Activated CD8-positive, alpha-beta T cell treated with anti-CD3 and anti-CD28 coated beads, Interleukin-2, amount 10 ng/mL, durations not matched to agents 7 days and 5 days (primary cell): ENCODE data around the gene OR6B3. TPM values are rescaled to one million over a fixed set of nuclear protein-coding genes. Genes with fewer than 3 reads are reported as not detected.

Experiments used
- ATAC-seq: fragments of 150-1000 bp; cut with Tn5 transposase; one replicate; pipeline ENCODE4 v1.10.0; 2021; ENCODE audit warnings: moderate library complexity
- CTCF ChIA-PET: fragments of 350-600 bp; sonication (Branson Sonifier 250); formaldehyde crosslinking; loops from one replicate; lab custom pipeline; 2021; ENCODE audit warnings: antibody characterized with exemption; lab: Charles Lee
- POLR2A ChIA-PET: fragments of 350-600 bp; sonication (Branson Sonifier 250); formaldehyde crosslinking; loops from one replicate; lab custom pipeline; 2021; ENCODE audit warnings: antibody characterized with exemption; lab: Charles Lee
- DNase-seq: peaks from one replicate; pipeline ENCODE4 v3.0.0-alpha.2; 2020
- H3K27ac Mint-ChIP-seq: one replicate; pipeline ENCODE4 v1.8.0; 2021; ENCODE audit warnings: mild to moderate bottlenecking, mixed read lengths
- H3K27me3 Mint-ChIP-seq: one replicate; pipeline ENCODE4 v1.8.0; 2021; ENCODE audit warnings: low read depth, mixed read lengths
- H3K36me3 Mint-ChIP-seq: one replicate; pipeline ENCODE4 v1.8.0; 2021; ENCODE audit warnings: low read depth, mixed read lengths
- H3K4me1 Mint-ChIP-seq: one replicate; pipeline ENCODE4 v1.8.0; 2021; ENCODE audit warnings: low read depth, mixed read lengths
- H3K4me3 Mint-ChIP-seq: one replicate; pipeline ENCODE4 v1.8.0; 2021; ENCODE audit warnings: mild to moderate bottlenecking, mixed read lengths
- H3K9me3 Mint-ChIP-seq: one replicate; pipeline ENCODE4 v1.8.0; 2022; ENCODE audit warnings: mixed read lengths; ENCODE audit not compliant: insufficient read depth
- total RNA-seq, 2 experiments: library from RNA; stranded (reverse); gene quantifications; one replicate each; pipeline ENCODE4 v1.2.3, GENCODE V29; 2021

Gene OR6B3
- total RNA-seq, result not detected

- Mint-ChIP-seq H3K27me3 (peaks cover 31% of the 10 kb centered on the region), H3K36me3 (no peaks in the 10 kb centered on the region), H3K27ac (no peak within 1 kb of the TSS), H3K9me3 (no peaks in the 10 kb centered on the region), H3K4me3 (no peak within 1 kb of the TSS), H3K4me1 (no peaks in the 10 kb centered on the region)
- ChIA-PET POLR2A (no interaction called here), CTCF (no interaction called here)
- ATAC-seq, result no peak
- DNase-seq, result no peak
Observed at GRCh38 chr2:240053173-240054155, at the start of gene OR6B3. Gene OR6B3, minus strand, starts transcription at chr2:240053521.

- CTCF ChIA-PET, result interaction anchor here (1.4 kb wide), 1 partner anchor 37 kb away, joined by 4 read pairs; no protein-coding TSS in a partner anchor
- POLR2A ChIA-PET, result no interaction called here
- Mint-ChIP-seq H3K4me3 (no peak overlapping the region), H3K9me3 (peaks cover 4% of the 10 kb centered on the region), H3K27ac (no peak overlapping the region), H3K4me1 (no peaks in the 10 kb centered on the region), H3K36me3 (no peaks in the 10 kb centered on the region), H3K27me3 (peaks cover 70% of the 10 kb centered on the region)
- DNase-seq (no peak), ATAC-seq (no peak)
Observed at GRCh38 chr2:240098349-240098748, 45.0 kb upstream of the OR6B3 start.

DNA sequence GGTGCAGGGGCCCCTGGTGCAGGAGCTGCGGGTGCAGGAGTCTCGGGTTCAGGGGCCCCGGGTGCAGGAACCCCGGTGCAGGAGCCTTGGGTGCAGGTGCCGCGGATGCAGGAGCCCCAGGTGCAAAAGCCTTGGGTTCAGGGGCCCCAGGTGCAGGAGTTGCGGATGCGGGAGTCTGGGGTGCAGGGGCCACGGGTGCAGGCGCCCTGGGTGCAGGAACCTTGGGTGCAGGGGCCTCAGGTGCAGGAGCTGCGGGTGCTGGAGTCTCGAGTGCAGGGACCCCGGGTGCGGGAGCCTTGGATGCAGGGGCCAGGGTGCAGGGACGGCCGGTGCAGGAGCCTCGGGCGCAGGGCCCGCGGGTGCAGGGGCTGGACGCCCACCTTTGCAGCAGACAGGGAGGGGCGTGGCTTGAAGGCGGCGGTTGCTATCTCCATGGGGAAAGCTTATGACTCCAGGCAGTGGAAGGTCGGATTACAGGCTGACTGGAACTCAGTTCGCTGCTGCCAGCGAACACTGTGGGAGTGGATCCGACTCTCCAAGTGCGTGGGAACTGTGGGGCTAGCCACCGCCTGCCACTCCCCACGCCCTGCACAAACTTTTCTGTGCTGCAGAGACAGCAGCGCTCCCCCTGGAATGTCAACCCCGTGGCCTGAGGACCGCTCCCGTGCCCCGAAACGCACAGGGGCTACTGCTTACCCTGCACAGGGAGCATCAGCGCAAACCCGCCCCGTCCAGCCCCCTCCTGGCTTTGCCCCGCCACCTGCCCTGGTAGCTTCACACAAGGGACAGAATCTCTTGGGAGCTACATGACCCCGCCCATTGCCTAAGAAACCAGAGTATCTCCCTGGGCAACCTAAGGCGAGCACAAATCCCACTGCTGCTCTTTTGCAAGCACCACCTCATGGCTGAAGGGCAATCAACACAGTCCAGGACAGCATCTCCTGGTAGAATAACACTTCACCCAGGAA lies 42.5 kb upstream of the OR6B3 start:
- ChIA-PET POLR2A (no interaction called here), CTCF (no interaction called here)
- no peaks in the 10 kb centered on the region for H3K4me1 Mint-ChIP-seq
- H3K27me3 Mint-ChIP-seq, result peaks cover 72% of the 10 kb centered on the region
- no peak overlapping the region for H3K4me3 Mint-ChIP-seq
- no peak for ATAC-seq
- no peak for DNase-seq
- no peak overlapping the region for H3K27ac Mint-ChIP-seq
- peaks cover 4% of the 10 kb centered on the region for H3K9me3 Mint-ChIP-seq
- H3K36me3 Mint-ChIP-seq, result no peaks in the 10 kb centered on the region

- no peak for DNase-seq
- peaks cover 17% of the 10 kb centered on the region for H3K9me3 Mint-ChIP-seq
- H3K4me3 Mint-ChIP-seq, result no peak overlapping the region
- ChIA-PET POLR2A (no interaction called here), CTCF (no interaction called here)
- no peaks in the 10 kb centered on the region for H3K4me1 Mint-ChIP-seq
- no peak for ATAC-seq
- no peak overlapping the region for H3K27ac Mint-ChIP-seq
- no peaks in the 10 kb centered on the region for H3K36me3 Mint-ChIP-seq
- peaks cover 34% of the 10 kb centered on the region for H3K27me3 Mint-ChIP-seq
Observed at GRCh38 chr2:240089306-240089705, 36.0 kb upstream of the OR6B3 start.

GRCh38 chr2:240086563-240086962 lies 33.2 kb upstream of the OR6B3 start:
- ChIA-PET POLR2A (no interaction called here), CTCF (no interaction called here)
- H3K4me3 Mint-ChIP-seq, result no peak overlapping the region
- H3K4me1 Mint-ChIP-seq, result no peaks in the 10 kb centered on the region
- DNase-seq (no peak), ATAC-seq (no peak)
- H3K27me3 Mint-ChIP-seq, result peaks cover 22% of the 10 kb centered on the region
- no peaks in the 10 kb centered on the region for H3K36me3 Mint-ChIP-seq
- no peak overlapping the region for H3K27ac Mint-ChIP-seq
- H3K9me3 Mint-ChIP-seq, result peaks cover 17% of the 10 kb centered on the region

DNA sequence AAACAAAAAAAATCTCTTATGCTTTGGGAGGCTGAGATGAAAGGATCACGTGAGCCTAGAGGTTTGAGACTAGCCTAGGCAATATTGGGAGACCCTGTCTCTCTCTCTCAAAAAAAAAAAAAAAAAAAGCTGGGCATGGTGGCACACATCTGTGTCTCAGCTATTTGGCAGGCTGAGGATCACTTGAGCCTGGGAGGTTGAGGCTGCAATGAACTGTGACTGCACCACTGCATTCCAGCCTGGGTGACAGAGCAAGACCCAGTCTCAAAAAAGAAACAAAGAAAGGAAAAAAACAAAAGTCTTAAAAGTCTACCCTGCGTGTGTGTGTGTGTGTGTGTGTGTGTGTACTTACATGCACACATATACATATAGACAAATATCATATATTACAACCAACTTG lies 25.3 kb upstream of the OR6B3 start:
- DNase-seq, result no peak
- H3K27ac Mint-ChIP-seq, result no peak overlapping the region
- H3K4me3 Mint-ChIP-seq, result no peak overlapping the region
- POLR2A ChIA-PET, result no interaction called here
- ATAC-seq, result no peak
- CTCF ChIA-PET, result no interaction called here
- peaks cover 31% of the 10 kb centered on the region for H3K9me3 Mint-ChIP-seq
- peaks cover 11% of the 10 kb centered on the region for H3K27me3 Mint-ChIP-seq
- H3K36me3 Mint-ChIP-seq, result no peaks in the 10 kb centered on the region
- no peaks in the 10 kb centered on the region for H3K4me1 Mint-ChIP-seq

DNA sequence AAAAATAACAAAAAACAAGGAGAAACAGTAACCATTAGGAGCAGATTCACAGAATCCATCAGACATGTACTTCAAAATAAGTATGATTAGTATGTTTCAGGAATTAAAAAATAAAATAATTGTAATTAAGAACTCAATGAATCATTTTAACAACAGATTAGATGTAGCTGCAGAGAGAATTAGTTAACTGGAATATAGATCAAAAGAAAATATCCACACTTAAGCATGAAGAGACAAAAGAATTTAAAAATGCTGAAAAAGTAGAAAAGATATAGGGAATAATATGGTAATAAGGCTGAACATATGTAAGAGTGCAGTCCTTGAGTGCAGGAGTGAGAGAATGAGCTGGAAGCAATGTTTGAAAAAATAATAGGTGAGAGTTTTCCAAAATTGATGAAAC lies 24.1 kb upstream of the OR6B3 start:
- CTCF ChIA-PET, result no interaction called here
- Mint-ChIP-seq H3K4me3 (no peak overlapping the region), H3K36me3 (no peaks in the 10 kb centered on the region), H3K27me3 (peaks cover 6% of the 10 kb centered on the region), H3K9me3 (peaks cover 31% of the 10 kb centered on the region), H3K27ac (no peak overlapping the region), H3K4me1 (no peaks in the 10 kb centered on the region)
- ATAC-seq (no peak), DNase-seq (no peak)
- POLR2A ChIA-PET, result no interaction called here

GRCh38 chr2:240074545-240074944 lies 21.2 kb upstream of the OR6B3 start:
- CTCF ChIA-PET, result interaction anchor here (1.4 to 1.6 kb wide), 2 partner anchors 11 to 13 kb away, joined by 3 to 8 read pairs; no protein-coding TSS in a partner anchor
- POLR2A ChIA-PET, result no interaction called here
- no peaks in the 10 kb centered on the region for H3K4me1 Mint-ChIP-seq

GRCh38 chr2:240070907-240071306 lies 17.6 kb upstream of the OR6B3 start:
- ChIA-PET POLR2A (no interaction called here), CTCF (interaction anchor here (1.5 to 2.5 kb wide), 2 partner anchors 10 to 79 kb away, joined by 5 to 8 read pairs; no protein-coding TSS in a partner anchor)
- peaks cover 18% of the 10 kb centered on the region for H3K27me3 Mint-ChIP-seq
- H3K4me3 Mint-ChIP-seq, result no peak overlapping the region
- peaks cover 2% of the 10 kb centered on the region for H3K9me3 Mint-ChIP-seq
- H3K4me1 Mint-ChIP-seq, result no peaks in the 10 kb centered on the region
- no peak overlapping the region for H3K27ac Mint-ChIP-seq
- H3K36me3 Mint-ChIP-seq, result no peaks in the 10 kb centered on the region
- DNase-seq (no peak), ATAC-seq (no peak)

More at GRCh38 chr2:240074545-240074944, 21.2 kb upstream of the OR6B3 start:
- no peak for ATAC-seq
- Mint-ChIP-seq H3K36me3 (no peaks in the 10 kb centered on the region), H3K9me3 (peaks cover 31% of the 10 kb centered on the region), H3K27me3 (peaks cover 10% of the 10 kb centered on the region), H3K4me3 (no peak overlapping the region), H3K27ac (no peak overlapping the region)
- no peak for DNase-seq

GRCh38 chr2:240069829-240070228 lies 16.5 kb upstream of the OR6B3 start:
- CTCF ChIA-PET, result interaction anchor here (1.0 to 1.4 kb wide), 2 partner anchors 9 to 73 kb away, joined by 3 to 4 read pairs; no protein-coding TSS in a partner anchor
- no peaks in the 10 kb centered on the region for H3K36me3 Mint-ChIP-seq
- H3K9me3 Mint-ChIP-seq, result no peaks in the 10 kb centered on the region
- ATAC-seq, result no peak
- H3K27me3 Mint-ChIP-seq, result peaks cover 20% of the 10 kb centered on the region
- no peak overlapping the region for H3K27ac Mint-ChIP-seq
- H3K4me3 Mint-ChIP-seq, result no peak overlapping the region
- no peaks in the 10 kb centered on the region for H3K4me1 Mint-ChIP-seq
- no peak for DNase-seq
- POLR2A ChIA-PET, result no interaction called here

DNA sequence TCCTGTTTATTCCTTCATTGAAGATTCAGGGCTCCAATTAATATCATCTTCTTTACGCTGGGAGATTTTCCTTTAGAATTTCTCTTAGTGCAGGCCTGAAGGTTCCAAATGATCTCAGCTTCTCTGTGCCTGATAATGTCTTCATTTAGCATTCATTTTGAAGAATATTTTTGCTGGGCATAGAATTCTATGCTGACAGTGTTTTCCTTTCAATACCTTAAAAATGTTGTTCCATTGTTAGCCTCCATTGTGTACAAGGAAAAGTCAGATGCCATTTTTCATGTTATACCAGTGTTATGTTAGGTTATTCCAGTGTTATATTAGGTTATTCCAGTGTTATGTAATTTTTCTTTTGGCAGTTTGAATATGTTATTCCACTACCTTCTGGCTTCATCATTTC lies 14.9 kb upstream of the OR6B3 start:
- no peak overlapping the region for H3K4me3 Mint-ChIP-seq
- CTCF ChIA-PET, result no interaction called here
- no peaks in the 10 kb centered on the region for H3K36me3 Mint-ChIP-seq
- peaks cover 27% of the 10 kb centered on the region for H3K27me3 Mint-ChIP-seq
- no peak for DNase-seq
- no peaks in the 10 kb centered on the region for H3K4me1 Mint-ChIP-seq
- POLR2A ChIA-PET, result no interaction called here
- H3K9me3 Mint-ChIP-seq, result no peaks in the 10 kb centered on the region
- no peak overlapping the region for H3K27ac Mint-ChIP-seq
- no peak for ATAC-seq
